Measurements from ENCODE around the gene ZSWIM1. TPM values are rescaled to one million over a fixed set of nuclear protein-coding genes. Genes with fewer than 3 reads are reported as not detected.

ZSWIM1 gene
- total RNA-seq, 1 experiment from 2014 or later: 13.0 TPM

- intact Hi-C loops (cut with micrococcal nuclease): no loop called here
- TF ChIP-seq FOSL1 (IDR thresholded peaks at IDR 0.05; ENCODE audit: low read depth) (no peak), ZBTB33 (IDR thresholded peaks at IDR 0.05; ENCODE audit: extremely low read depth, insufficient replicate concordance, low read length) (no peak), ZNF274 (IDR thresholded peaks at IDR 0.05; ENCODE audit: low read depth, low read length) (no peak), POLR2AphosphoS5 (IDR thresholded peaks at IDR 0.05; ENCODE audit: low read depth, low read length) (no peak), EZH2 (IDR thresholded peaks at IDR 0.05) (no peak), EGR1 (IDR thresholded peaks at IDR 0.05; ENCODE audit: low read depth) (no peak), CEBPB (IDR thresholded peaks at IDR 0.05; ENCODE audit: low read depth) (no peak), CBX3 (IDR thresholded peaks at IDR 0.05; ENCODE audit: low read depth) (no peak), ATF3 (IDR thresholded peaks at IDR 0.05) (no peak), POLR2A (IDR thresholded peaks at IDR 0.05; ENCODE audit: borderline replicate concordance, extremely low read depth, insufficient read depth, insufficient read length) (no peak), SRF (IDR thresholded peaks at IDR 0.05; ENCODE audit: low read depth) (no peak), EZH2phosphoT487 (IDR thresholded peaks at IDR 0.05; ENCODE audit: borderline replicate concordance) (no peak)
- Histone ChIP-seq H3K27me3 (ENCODE audit: insufficient read depth, low read length) (no peaks in the 10 kb centered on the region), H3K4me3 (replicated peaks in 1 of 2; ENCODE audit: low read depth in 1 of 2, low read length in 2 of 2) (no peak overlapping the region), H3K9me3 (ENCODE audit: control insufficient read depth in 1 of 2, insufficient read depth in 1 of 2, low read depth in 1 of 2, low read length in 2 of 2) (no peaks in the 10 kb centered on the region), H3K79me2 (ENCODE audit: insufficient read depth, low read length) (no peaks in the 10 kb centered on the region), H3K36me3 (ENCODE audit: control insufficient read depth in 1 of 2, insufficient read depth in 2 of 2, low read length in 2 of 2) (no peaks in the 10 kb centered on the region), H3K9me2 (ENCODE audit: insufficient read depth) (no peaks in the 10 kb centered on the region), H4K20me1 (ENCODE audit: insufficient read depth) (no peaks in the 10 kb centered on the region), H2AFZ (ENCODE audit: low read depth, low read length, poor library complexity, severe bottlenecking) (no peak overlapping the region), H3K4me1 (ENCODE audit: control insufficient read depth in 1 of 2, insufficient read depth in 2 of 2, low read length in 2 of 2) (no peaks in the 10 kb centered on the region), H3K27ac (ENCODE audit: low read depth, low read length) (no peak overlapping the region), H3K4me2 (ENCODE audit: low read length) (no peak overlapping the region), H3K9ac (ENCODE audit: low read length) (no peak overlapping the region)
- BruUV-seq (replicated peaks): no TSS peak
- ATAC-seq: no peak
- ChIA-PET CTCF (no interaction called here), POLR2A (interaction anchor here (0.7 kb wide), 1 partner anchor 76 kb away, joined by 3 read pairs; no protein-coding TSS in a partner anchor), RAD21 (ENCODE audit: low non-redundant PET in 1 of 2, low total read pairs in 2 of 2, uncharacterized antibody in 2 of 2, unreplicated experiment in 2 of 2) (no interaction called here)
- no peak for DNase-seq (ENCODE audit: low read depth, low spot score)
Observed at GRCh38 chr20:45874576-45874975, 6.5 kb upstream of the ZSWIM1 start.

Data from HCT116 (cell line).